HAP-1 (cell line): ENCODE results near the gene OR51B6.
"Not testable (repeated sequence)": the region's sequence is repeated elsewhere in the genome, so short reads cannot be mapped to it uniquely, and the experiment has no call there.

Experiments used
- DNase-seq, 2 experiments: peaks; one replicate each; pipeline ENCODE4 v3.0.0-alpha.2; 2016 to 2020; ENCODE audit warnings: low spot score in 2 of 2
- H3K27me3 ChIP-seq: fragments of 250-450 bp; sonication (Bioruptor Pico); 2 replicates; pipeline ENCODE4 v1.5.1; 2020; ENCODE audit warnings: low read depth, mild to moderate bottlenecking, moderate library complexity
- H3K36me3 ChIP-seq: fragments of 250-450 bp; sonication (Bioruptor Pico); replicated peaks from 2 replicates; pipeline ENCODE4 v1.5.1; 2020; ENCODE audit warnings: mild to moderate bottlenecking
- H3K4me1 ChIP-seq: fragments of 250-450 bp; sonication (Bioruptor Pico); 2 replicates; pipeline ENCODE4 v1.5.1; 2020; ENCODE audit warnings: mild to moderate bottlenecking
- H3K4me3 ChIP-seq: fragments of 250-450 bp; sonication (Bioruptor Pico); 2 replicates; pipeline ENCODE4 v1.5.1; 2020; ENCODE audit warnings: mild to moderate bottlenecking, moderate library complexity
- H3K9me3 ChIP-seq: fragments of 250-450 bp; sonication (Bioruptor Pico); 2 replicates; pipeline ENCODE4 v1.5.1; 2020; ENCODE audit warnings: mild to moderate bottlenecking, moderate library complexity
- in situ Hi-C: fragments of 300-500 bp; cut with MboI; formaldehyde crosslinking; loops from 3 replicates; pipeline ENCODE4 v1.14.3; 2020; ENCODE audit warnings: low sequenced_read_pairs, inconsistent platforms, mixed read lengths

The OR51B6 gene

DNA sequence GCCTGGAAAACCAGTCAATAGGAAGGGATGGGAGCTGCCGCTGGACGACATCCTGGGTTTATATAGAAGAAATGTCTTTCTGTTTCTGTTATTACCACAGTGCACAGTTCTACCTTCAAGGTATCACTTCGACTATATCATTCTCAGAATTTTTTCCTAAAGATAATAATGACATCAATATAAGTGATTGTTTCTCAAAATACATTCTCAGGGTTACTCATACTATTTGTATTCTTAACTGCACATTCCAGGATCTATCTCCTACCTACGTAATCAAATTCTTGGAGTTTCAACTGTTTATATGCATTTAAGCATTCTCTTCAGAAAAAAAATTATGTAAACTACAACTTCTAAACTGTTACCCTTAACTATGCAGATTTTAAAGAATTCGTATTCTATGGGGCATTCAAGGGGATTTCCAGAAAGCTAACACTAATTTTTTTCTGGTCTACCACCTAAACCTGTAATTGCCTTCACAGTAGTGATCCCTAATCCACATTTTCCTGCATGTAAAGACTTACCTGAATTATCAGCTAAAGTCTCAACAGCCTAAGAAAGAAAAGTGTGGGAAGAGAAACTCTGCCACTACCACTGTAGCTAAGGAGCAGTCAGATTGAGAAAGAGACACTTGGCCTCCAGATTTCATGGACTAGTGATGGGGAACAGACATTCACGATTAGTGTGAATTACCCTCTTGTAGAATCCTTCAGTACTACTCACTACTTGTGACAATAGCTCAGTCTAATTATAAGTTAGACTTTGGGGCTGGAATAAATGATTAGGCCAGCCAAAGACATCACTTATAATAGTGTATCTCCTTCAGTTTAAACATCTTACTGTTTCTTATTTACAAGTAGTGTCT, 7.6 kb upstream of the OR51B6 start, which contains the start of gene OR51B5:
OR51B5 (minus strand) TSS at position 51 of the 862 bp plus-strand sequence; CDS start at position 51, 0 bp downstream.
- H3K27me3 ChIP-seq: no peaks in the 10 kb centered on the region
- DNase-seq: no peak
- H3K4me1 ChIP-seq: no peaks in the 10 kb centered on the region
- H3K4me3 ChIP-seq: no peak within 1 kb of the TSS
- in situ Hi-C loops: no loop called here
- no peaks in the 10 kb centered on the region for H3K36me3 ChIP-seq
- H3K9me3 ChIP-seq: no peaks in the 10 kb centered on the region

DNA sequence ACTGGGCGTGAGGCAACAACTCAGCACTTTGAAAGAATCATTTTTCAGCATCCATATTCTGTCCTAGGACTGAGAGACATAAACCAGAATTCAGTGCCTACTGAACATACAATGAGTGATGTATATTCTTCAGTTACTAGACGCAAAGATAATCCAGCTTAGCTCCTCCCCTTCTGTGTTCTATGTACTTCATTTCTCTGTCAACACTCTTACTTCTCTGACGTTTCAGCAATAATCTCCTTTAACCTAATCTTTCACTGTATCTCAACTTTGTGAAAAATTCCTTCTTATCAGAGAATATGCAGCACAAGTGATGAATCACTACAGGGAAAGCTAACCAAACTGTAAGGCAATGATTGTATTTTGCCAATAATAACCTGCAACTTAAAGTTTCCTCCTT, 5.5 kb upstream of the OR51B6 start:
- DNase-seq: no peak
- H3K27me3 ChIP-seq: no peaks in the 10 kb centered on the region
- H3K4me1 ChIP-seq: no peaks in the 10 kb centered on the region
- in situ Hi-C loops: no loop called here
- no peaks in the 10 kb centered on the region for H3K36me3 ChIP-seq
- no peak overlapping the region for H3K4me3 ChIP-seq
- no peaks in the 10 kb centered on the region for H3K9me3 ChIP-seq

DNA sequence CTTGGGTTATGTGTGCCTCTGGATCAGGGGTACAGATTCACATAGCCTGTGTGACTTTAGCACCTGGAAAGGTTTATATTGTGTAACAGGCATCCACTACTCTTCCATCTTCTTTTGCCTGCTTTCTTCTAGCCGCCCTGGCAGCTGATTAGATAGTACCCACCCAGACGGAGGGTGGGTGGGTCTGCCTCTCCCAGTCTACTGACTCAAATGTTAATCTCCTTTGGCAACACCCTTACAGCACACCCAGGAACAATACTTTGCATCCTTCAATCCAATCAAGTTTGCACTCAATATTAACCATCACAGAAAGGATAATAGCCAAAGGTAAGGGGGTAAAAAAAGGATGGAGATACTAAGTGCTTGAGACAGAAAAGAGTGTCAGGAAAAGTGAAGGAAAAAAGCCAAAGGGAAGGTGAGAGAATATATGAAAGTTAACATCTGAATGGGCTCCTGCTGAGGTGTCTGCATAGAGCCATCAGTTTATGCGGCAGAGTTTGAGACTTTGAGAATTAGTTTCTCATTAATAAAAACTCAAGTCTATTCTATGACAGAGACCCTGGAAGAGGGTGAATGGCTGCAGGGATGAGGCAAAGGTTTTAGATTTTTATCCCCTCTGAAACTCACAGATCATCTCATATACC, 2.6 kb upstream of the OR51B6 start:
- H3K4me1 ChIP-seq: no peaks in the 10 kb centered on the region
- in situ Hi-C loops: no loop called here
- H3K27me3 ChIP-seq: no peaks in the 10 kb centered on the region
- DNase-seq: no peak
- H3K36me3 ChIP-seq: no peaks in the 10 kb centered on the region
- H3K4me3 ChIP-seq: no peak overlapping the region
- H3K9me3 ChIP-seq: no peaks in the 10 kb centered on the region

DNA sequence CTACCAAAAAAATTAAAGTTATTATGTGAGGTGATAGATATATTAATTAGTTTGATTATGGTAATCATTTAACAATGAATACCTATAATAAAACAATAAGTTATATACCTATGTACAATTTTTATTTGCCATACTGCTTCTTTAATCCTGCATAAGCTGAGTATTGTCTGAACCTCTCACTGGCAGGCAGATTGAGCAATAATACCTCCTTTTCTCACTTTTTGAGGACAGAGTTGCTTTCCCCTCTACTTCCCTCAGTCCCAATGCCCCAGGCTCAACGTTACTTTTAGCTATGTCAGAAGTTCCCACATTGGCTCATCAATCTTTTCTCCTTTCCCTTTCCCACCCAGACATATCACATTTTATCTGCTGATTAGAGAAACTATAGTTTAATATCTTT, 1.8 kb upstream of the OR51B6 start:
- in situ Hi-C loops: no loop called here
- Histone ChIP-seq H3K4me3 (no peak overlapping the region), H3K36me3 (no peaks in the 10 kb centered on the region), H3K27me3 (no peaks in the 10 kb centered on the region), H3K9me3 (no peaks in the 10 kb centered on the region), H3K4me1 (no peaks in the 10 kb centered on the region)
- DNase-seq: no peak

DNA sequence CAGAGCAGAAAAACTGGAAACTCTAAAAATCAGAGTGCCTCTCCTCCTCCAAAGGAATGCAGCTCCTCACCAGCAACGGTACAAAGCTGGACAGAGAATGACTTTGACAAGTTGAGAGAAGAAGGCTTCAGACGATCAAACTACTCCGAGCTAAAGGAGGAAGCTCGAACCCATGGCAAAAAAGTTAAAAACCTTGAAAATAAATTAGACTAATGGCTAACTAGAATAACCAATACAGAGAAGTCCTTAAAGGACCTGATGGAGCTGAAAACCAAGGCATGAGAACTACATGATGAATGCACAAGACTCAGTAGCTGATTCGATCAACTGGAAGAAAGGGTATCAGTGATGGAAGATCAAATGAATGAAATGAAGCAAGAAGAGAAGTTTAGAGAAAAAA, 4.7 kb downstream of the OR51B6 start:
- H3K36me3 ChIP-seq, H3K4me3 ChIP-seq, H3K9me3 ChIP-seq, in situ Hi-C loops, H3K4me1 ChIP-seq, H3K27me3 ChIP-seq, DNase-seq: not testable (repeated sequence)

DNA sequence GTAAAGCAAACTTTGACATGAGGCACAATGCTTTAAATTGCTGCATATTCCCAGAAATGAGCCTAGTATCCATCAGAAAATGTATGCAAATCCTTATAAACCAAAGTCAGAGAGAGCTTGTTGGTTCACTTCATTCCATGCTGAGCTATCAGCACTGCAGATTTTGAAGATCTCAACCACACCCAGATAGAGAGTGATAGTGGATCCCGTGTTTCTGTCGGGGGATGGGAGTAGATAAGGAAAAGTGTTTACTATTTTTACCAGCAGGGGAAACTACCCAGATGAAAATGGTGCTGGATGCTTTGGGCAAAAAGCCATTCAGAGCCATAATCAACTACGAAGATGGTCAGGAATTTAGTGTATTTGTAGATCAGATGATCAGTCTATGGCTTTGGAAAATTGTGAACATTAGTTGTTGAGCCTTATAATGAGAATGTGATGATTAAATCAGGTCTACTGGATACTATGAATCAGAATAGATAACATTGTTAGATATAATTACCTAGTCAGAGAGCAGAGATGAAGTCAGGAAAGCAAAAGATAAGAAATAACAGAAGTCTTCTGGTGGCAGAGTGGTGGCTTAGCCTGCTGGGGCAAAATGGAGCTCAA, 10.8 kb downstream of the OR51B6 start:
- no peaks in the 10 kb centered on the region for H3K27me3 ChIP-seq
- H3K36me3 ChIP-seq: no peaks in the 10 kb centered on the region
- H3K4me1 ChIP-seq: no peaks in the 10 kb centered on the region
- in situ Hi-C loops: no loop called here
- no peak for DNase-seq
- H3K9me3 ChIP-seq: no peaks in the 10 kb centered on the region
- H3K4me3 ChIP-seq: no peak overlapping the region

DNA sequence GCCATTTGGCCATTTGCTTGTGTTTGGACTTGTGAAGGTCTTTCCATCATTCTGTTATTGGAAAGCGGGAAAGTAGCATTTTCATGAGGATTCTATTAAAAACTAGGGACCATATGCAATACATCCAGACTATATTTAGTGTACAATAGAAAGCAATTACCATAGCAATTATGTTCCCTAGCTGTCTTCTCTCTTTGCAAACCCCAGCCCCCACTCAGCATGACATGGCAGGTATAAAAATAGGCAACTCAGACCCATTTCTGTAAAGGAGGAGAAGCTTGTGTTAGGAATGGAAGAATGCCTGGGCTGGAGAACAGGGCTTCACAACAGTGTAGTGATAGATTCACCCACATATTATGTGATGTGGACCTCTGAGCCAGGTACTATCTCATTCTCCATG, 12.4 kb downstream of the OR51B6 start:
- in situ Hi-C loops: no loop called here

DNA sequence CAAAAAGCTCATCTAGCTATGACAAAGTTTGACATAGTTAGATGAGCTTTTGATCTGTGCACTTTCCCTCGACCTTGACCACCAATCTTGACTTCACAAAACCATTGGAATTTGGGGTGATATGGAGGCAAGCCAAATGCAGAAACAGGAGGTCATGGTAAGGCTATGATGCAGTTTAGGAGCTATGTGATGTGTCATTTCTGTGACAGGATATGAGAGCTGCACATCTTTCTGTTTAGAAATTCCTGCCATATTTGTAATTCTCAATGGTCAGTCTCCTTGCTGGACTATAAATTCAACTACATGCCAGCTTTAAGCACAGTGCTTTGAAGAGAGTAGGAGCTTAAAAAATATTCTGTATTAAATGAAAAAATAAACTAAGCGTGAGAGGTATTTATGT, 12.9 kb downstream of the OR51B6 start:
- H3K4me3 ChIP-seq: no peak overlapping the region
- no peak for DNase-seq
- no peaks in the 10 kb centered on the region for H3K9me3 ChIP-seq
- in situ Hi-C loops: no loop called here
- no peaks in the 10 kb centered on the region for H3K4me1 ChIP-seq
- H3K27me3 ChIP-seq: no peaks in the 10 kb centered on the region
- no peaks in the 10 kb centered on the region for H3K36me3 ChIP-seq

More for the DNA sequence above, 12.4 kb downstream of the OR51B6 start:
- H3K27me3 ChIP-seq: no peaks in the 10 kb centered on the region
- H3K4me3 ChIP-seq: no peak overlapping the region
- H3K9me3 ChIP-seq: no peaks in the 10 kb centered on the region
- no peaks in the 10 kb centered on the region for H3K36me3 ChIP-seq
- H3K4me1 ChIP-seq: no peaks in the 10 kb centered on the region
- no peak for DNase-seq

DNA sequence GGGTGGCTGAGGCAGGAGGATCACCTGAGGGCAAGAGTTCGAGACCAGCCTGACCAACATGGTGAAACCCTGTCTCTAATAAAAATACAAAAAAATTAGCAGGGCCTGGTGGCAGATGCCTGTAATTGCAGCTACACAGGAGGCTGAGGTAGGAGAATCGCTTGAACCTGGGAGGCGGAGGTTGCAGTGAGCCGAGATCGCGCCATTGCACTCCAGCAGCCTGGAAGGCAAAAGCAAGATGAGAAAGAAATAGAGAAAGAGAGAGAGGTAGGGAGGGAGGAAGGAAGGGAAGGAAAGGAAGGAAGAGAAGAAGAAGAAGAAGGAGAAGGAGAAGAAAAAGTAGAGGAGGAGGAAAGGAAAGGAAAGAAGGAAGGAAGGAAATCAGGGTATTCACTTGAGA, 15.1 kb downstream of the OR51B6 start:
- H3K9me3 ChIP-seq, DNase-seq, in situ Hi-C loops, H3K36me3 ChIP-seq, H3K27me3 ChIP-seq, H3K4me1 ChIP-seq, H3K4me3 ChIP-seq: not testable (repeated sequence)

DNA sequence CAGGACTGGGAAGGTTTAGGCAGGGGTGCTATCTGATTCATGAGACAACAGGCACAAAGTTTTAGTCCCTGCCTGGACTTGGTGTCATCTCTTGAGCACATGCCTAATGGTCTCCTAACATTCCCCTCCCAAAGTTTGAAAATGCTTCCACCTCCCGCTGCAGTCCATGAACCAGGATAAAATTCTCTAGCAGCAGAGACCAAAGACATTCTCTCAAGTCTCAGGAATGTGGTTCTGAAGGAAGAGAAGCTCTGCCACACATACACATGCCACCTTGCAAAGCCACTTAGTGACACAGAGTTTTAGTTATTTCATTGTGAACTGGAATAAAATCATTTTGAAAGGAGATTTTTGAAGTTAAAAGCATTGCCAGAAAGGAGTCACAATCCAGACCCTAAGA, 15.5 kb downstream of the OR51B6 start:
- in situ Hi-C loops: no loop called here
- Histone ChIP-seq H3K4me3 (no peak overlapping the region), H3K36me3 (no peaks in the 10 kb centered on the region), H3K27me3 (no peaks in the 10 kb centered on the region), H3K9me3 (no peaks in the 10 kb centered on the region), H3K4me1 (no peaks in the 10 kb centered on the region)
- DNase-seq: no peak

DNA sequence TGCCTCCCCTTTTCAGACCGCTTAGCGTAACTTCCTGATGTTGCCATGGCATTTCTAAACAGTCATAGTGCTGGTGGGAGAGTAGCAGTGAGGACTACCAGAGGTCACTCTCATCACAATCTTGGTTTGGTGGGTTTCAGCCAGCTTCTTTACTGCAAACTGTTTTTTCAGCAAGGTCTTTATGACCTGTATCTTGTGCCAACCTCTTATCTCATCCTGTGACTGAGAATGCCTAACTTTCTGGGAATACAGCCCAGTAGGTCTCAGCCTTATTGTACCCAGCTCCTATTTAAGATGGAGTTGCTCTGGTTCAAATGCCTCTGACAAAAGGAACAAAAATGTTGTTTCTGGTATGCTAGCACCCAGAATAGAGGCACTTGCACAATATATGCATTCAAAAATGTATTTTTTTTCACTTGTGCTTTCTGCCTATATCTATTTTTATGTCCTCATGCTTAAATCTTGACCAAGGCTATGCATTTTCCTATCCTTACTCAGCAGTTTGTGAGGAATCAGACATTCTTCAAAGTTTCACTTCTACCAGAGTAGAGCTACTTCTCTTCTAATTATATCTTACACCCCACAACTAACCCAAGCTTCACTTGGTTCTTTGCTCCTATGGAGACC, 16.3 kb downstream of the OR51B6 start:
- no peaks in the 10 kb centered on the region for H3K27me3 ChIP-seq

DNA sequence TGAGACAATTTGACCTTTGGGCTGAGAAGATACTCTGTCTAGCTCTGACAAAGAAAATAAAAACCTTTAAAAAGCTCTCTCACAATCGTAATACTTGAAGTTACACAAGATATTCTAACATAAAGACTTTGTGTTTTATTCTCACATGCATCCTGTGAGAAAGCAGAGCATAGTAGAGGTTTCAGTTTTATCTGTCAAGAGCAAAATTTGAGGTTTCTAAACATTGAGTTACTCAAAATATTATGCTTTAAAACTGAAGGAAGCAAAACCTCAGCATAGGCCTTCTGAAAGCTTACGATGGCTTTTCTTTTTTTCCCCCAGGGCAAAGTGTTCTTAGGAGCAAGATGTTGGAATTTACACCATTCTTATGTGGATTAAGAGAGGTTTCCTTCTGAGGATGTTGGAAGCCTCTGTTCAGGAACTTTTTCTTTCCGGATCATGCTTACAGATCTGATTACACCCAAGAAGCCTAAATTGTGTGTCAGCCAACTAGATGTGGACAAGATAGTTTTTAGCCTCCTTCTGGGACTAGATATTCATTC, 17.3 kb downstream of the OR51B6 start:
- H3K36me3 ChIP-seq: no peaks in the 10 kb centered on the region

More for the DNA sequence above, 16.3 kb downstream of the OR51B6 start:
- no peak for DNase-seq
- in situ Hi-C loops: no loop called here
- Histone ChIP-seq H3K4me1 (no peaks in the 10 kb centered on the region), H3K9me3 (no peaks in the 10 kb centered on the region), H3K36me3 (no peaks in the 10 kb centered on the region), H3K4me3 (no peak overlapping the region)

DNA sequence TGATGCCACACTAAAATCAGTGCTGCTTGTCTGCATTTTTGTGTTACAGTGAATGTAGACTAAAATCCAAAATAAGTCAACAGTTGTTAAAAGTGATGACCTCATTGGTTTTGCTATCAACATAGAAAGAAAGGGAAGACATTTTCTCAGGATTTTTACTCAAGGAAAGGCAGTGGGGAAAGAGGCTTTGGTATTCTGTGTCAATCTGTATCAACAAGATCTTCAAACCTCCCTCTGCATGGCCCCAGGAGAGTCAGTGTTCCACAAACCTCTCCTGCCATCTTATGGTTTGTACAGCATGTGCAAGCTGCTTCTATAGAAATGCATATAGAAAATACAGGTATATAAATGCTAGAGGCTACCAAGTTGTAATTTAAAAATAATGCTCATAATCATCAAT, 18.5 kb downstream of the OR51B6 start:
- in situ Hi-C loops: no loop called here
- DNase-seq: no peak
- Histone ChIP-seq H3K4me3 (no peak overlapping the region), H3K9me3 (no peaks in the 10 kb centered on the region), H3K36me3 (no peaks in the 10 kb centered on the region), H3K27me3 (no peaks in the 10 kb centered on the region), H3K4me1 (no peaks in the 10 kb centered on the region)

More for the DNA sequence above, 17.3 kb downstream of the OR51B6 start:
- no peak for DNase-seq
- no peak overlapping the region for H3K4me3 ChIP-seq
- H3K9me3 ChIP-seq: no peaks in the 10 kb centered on the region
- H3K4me1 ChIP-seq: no peaks in the 10 kb centered on the region
- in situ Hi-C loops: no loop called here
- H3K27me3 ChIP-seq: no peaks in the 10 kb centered on the region
